ENCODE measurements around the gene SMC3.

SMC3 gene

GRCh38 chr10:110560012-110560411, 7.5 kb upstream of the SMC3 start:
- Histone ChIP-seq H3K9ac (ENCODE audit: low read length in 5 of 5) (no peak overlapping the region), H3K9me3 (ENCODE audit: control insufficient read depth in 5 of 5, low read length in 5 of 5) (no peaks in the 10 kb centered on the region), H3K27me3 (ENCODE audit: control insufficient read depth in 5 of 5, insufficient read depth in 4 of 5, low read length in 5 of 5) (peaks cover 0 to 13% (median 5%) of the 10 kb centered on the region in 5 donors), H3K4me1 (ENCODE audit: control insufficient read depth in 5 of 5, insufficient read depth in 5 of 5, low read length in 5 of 5) (no peaks in the 10 kb centered on the region), H3K27ac (ENCODE audit: low read depth, low read length) (no peak overlapping the region), H3K36me3 (ENCODE audit: control insufficient read depth in 5 of 5, insufficient read depth in 5 of 5, low read length in 5 of 5) (no peaks in the 10 kb centered on the region), H3K4me3 (ENCODE audit: low read depth in 1 of 5, low read length in 5 of 5) (no peak overlapping the region)

GRCh38 chr10:110561292-110561691, 6.2 kb upstream of the SMC3 start:
- H3K27me3 ChIP-seq (ENCODE audit: control insufficient read depth in 5 of 5, insufficient read depth in 4 of 5, low read length in 5 of 5): peaks cover 0 to 13% (median 5%) of the 10 kb centered on the region in 5 donors
- no peak overlapping the region for H3K4me3 ChIP-seq (ENCODE audit: low read depth in 1 of 5, low read length in 5 of 5)
- no peaks in the 10 kb centered on the region for H3K9me3 ChIP-seq (ENCODE audit: control insufficient read depth in 5 of 5, low read length in 5 of 5)
- no peaks in the 10 kb centered on the region for H3K36me3 ChIP-seq (ENCODE audit: control insufficient read depth in 5 of 5, insufficient read depth in 5 of 5, low read length in 5 of 5)
- H3K4me1 ChIP-seq (ENCODE audit: control insufficient read depth in 5 of 5, insufficient read depth in 5 of 5, low read length in 5 of 5): no peaks in the 10 kb centered on the region
- H3K9ac ChIP-seq (ENCODE audit: low read length in 5 of 5): no peak overlapping the region
- no peak overlapping the region for H3K27ac ChIP-seq (ENCODE audit: low read depth, low read length)

DNA sequence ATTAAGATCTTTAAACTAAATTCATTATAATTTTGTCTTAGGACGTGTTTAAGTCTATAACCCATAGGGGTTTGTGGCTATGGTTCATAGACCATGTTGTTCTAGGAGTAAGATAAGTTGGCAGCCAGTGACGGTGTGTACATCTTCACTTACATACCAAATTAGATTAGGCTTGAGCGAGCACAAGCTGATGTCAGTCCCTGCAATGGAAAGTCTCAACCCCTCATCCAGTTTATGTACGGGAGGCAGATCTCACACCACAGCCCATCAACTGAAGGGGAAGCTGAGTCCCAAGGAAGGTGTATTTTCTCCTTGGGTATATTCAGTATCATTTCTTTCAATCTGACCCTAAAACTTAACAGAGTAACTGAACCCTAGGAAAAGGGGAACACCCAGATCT, 5.1 kb upstream of the SMC3 start:
- Histone ChIP-seq H3K36me3 (ENCODE audit: control insufficient read depth in 5 of 5, insufficient read depth in 5 of 5, low read length in 5 of 5) (no peaks in the 10 kb centered on the region), H3K9ac (ENCODE audit: low read length in 5 of 5) (no peak overlapping the region), H3K27me3 (ENCODE audit: control insufficient read depth in 5 of 5, insufficient read depth in 4 of 5, low read length in 5 of 5) (peaks cover 0 to 13% (median 5%) of the 10 kb centered on the region in 5 donors), H3K9me3 (ENCODE audit: control insufficient read depth in 5 of 5, low read length in 5 of 5) (no peaks in the 10 kb centered on the region), H3K4me1 (ENCODE audit: control insufficient read depth in 5 of 5, insufficient read depth in 5 of 5, low read length in 5 of 5) (peaks cover 0 to 6% (median 5%) of the 10 kb centered on the region in 5 donors), H3K27ac (ENCODE audit: low read depth, low read length) (no peak overlapping the region), H3K4me3 (ENCODE audit: low read depth in 1 of 5, low read length in 5 of 5) (no peak overlapping the region)

DNA sequence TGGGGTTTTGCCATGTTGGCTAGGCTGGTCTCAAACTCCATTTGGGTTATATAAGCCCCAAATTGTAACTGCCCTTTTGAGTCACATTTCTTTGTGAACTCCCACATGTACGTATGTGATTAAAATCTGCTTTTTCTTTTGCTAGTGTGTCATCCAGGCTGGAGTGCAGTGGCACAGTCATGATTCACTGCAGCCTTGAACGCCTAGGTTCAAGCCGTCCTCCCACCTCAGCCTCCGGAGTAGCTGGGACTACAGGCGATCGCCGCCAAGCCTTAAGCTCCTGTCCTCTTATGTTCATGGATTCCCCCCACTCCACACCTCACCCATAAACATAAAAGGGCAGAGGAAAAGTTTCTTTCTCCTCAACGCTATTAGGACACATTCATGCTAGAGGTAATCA, 4.4 kb upstream of the SMC3 start:
- Histone ChIP-seq H3K27ac (ENCODE audit: low read depth, low read length) (no peak overlapping the region), H3K36me3 (ENCODE audit: control insufficient read depth in 5 of 5, insufficient read depth in 5 of 5, low read length in 5 of 5) (no peaks in the 10 kb centered on the region), H3K27me3 (ENCODE audit: control insufficient read depth in 5 of 5, insufficient read depth in 4 of 5, low read length in 5 of 5) (peaks cover 0 to 13% (median 5%) of the 10 kb centered on the region in 5 donors), H3K4me3 (ENCODE audit: low read depth in 1 of 5, low read length in 5 of 5) (no peak overlapping the region), H3K9me3 (ENCODE audit: control insufficient read depth in 5 of 5, low read length in 5 of 5) (no peaks in the 10 kb centered on the region), H3K4me1 (ENCODE audit: control insufficient read depth in 5 of 5, insufficient read depth in 5 of 5, low read length in 5 of 5) (peaks cover 0 to 8% (median 6%) of the 10 kb centered on the region in 5 donors), H3K9ac (ENCODE audit: low read length in 5 of 5) (no peak overlapping the region)

GRCh38 chr10:110566472-110567200, 859 bp upstream of the SMC3 start:
- peak overlapping the region; percentile 35 to 90 (median 87) for H3K9ac ChIP-seq (ENCODE audit: low read length in 5 of 5)
- H3K4me1 ChIP-seq (ENCODE audit: control insufficient read depth in 5 of 5, insufficient read depth in 5 of 5, low read length in 5 of 5): peaks cover 0 to 25% (median 23%) of the 10 kb centered on the region in 5 donors
- peaks cover 0 to 4% (median 0%) of the 10 kb centered on the region in 5 donors for H3K36me3 ChIP-seq (ENCODE audit: control insufficient read depth in 5 of 5, insufficient read depth in 5 of 5, low read length in 5 of 5)
- peaks cover 0 to 10% (median 5%) of the 10 kb centered on the region in 5 donors for H3K27me3 ChIP-seq (ENCODE audit: control insufficient read depth in 5 of 5, insufficient read depth in 4 of 5, low read length in 5 of 5)
- H3K27ac ChIP-seq (ENCODE audit: low read depth, low read length): peak overlapping the region; percentile 93
- peak overlapping the region; percentile 67 to 94 (median 85) for H3K4me3 ChIP-seq (ENCODE audit: low read depth in 1 of 5, low read length in 5 of 5)
- no peaks in the 10 kb centered on the region for H3K9me3 ChIP-seq (ENCODE audit: control insufficient read depth in 5 of 5, low read length in 5 of 5)

DNA sequence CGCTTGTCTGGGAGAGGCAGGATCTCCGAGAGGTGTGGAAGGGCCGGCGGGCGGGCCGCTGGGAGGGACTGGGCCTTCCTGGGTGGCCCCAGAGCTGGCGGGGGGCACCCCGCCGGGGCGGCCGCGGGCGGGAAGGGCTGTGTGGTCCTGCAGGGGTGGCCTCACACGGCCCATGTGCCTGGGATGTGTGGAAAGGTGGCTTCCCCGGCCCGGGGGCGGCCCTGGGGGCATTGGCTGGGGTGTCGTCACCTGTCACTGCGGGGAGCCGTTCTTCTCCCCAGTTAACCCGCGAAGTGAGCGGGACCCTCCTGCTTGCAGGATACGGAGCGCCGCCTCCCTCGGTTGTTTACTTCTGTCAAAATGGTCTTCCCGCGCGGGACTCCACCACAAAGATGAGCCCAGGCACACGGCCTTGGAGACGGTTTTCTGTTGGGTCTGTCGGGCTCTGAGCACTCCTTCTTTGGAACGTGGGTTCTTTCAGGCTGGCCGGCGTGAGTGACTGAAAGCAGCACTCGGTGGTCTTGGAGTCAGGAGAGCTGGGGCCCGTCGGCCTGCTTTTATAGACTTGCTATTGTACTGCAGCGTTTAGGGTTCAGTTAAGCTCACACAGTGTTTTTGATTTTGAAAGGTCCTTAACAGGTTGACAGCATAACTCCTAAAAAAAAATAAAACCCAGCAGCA, 700 bp downstream of the SMC3 start:
- Histone ChIP-seq H3K9ac (ENCODE audit: low read length in 5 of 5) (peak overlapping the region; percentile 59 to 90 (median 87)), H3K27ac (ENCODE audit: low read depth, low read length) (peak overlapping the region; percentile 93), H3K9me3 (ENCODE audit: control insufficient read depth in 5 of 5, low read length in 5 of 5) (no peaks in the 10 kb centered on the region), H3K4me1 (ENCODE audit: control insufficient read depth in 5 of 5, insufficient read depth in 5 of 5, low read length in 5 of 5) (peaks cover 0 to 34% (median 28%) of the 10 kb centered on the region in 5 donors), H3K4me3 (ENCODE audit: low read depth in 1 of 5, low read length in 5 of 5) (peak overlapping the region; percentile 83 to 94 (median 88)), H3K27me3 (ENCODE audit: control insufficient read depth in 5 of 5, insufficient read depth in 4 of 5, low read length in 5 of 5) (peaks cover 0 to 6% (median 0%) of the 10 kb centered on the region in 5 donors), H3K36me3 (ENCODE audit: control insufficient read depth in 5 of 5, insufficient read depth in 5 of 5, low read length in 5 of 5) (peaks cover 0 to 4% (median 0%) of the 10 kb centered on the region in 5 donors)

- Histone ChIP-seq H3K4me3 (ENCODE audit: low read depth in 1 of 5, low read length in 5 of 5) (peak overlapping the region in 1 of 5 donors; percentile 34), H3K9ac (ENCODE audit: low read length in 5 of 5) (no peak overlapping the region), H3K4me1 (ENCODE audit: control insufficient read depth in 5 of 5, insufficient read depth in 5 of 5, low read length in 5 of 5) (peaks cover 0 to 34% (median 29%) of the 10 kb centered on the region in 5 donors)
Observed at GRCh38 chr10:110569122-110569521, 1.6 kb downstream of the SMC3 start.

GRCh38 chr10:110569736-110570135, 2.2 kb downstream of the SMC3 start:
- no peak overlapping the region for H3K9ac ChIP-seq (ENCODE audit: low read length in 5 of 5)
- peaks cover 0 to 4% (median 0%) of the 10 kb centered on the region in 5 donors for H3K36me3 ChIP-seq (ENCODE audit: control insufficient read depth in 5 of 5, insufficient read depth in 5 of 5, low read length in 5 of 5)
- H3K9me3 ChIP-seq (ENCODE audit: control insufficient read depth in 5 of 5, low read length in 5 of 5): no peaks in the 10 kb centered on the region
- no peaks in the 10 kb centered on the region for H3K27me3 ChIP-seq (ENCODE audit: control insufficient read depth in 5 of 5, insufficient read depth in 4 of 5, low read length in 5 of 5)
- no peak overlapping the region for H3K4me3 ChIP-seq (ENCODE audit: low read depth in 1 of 5, low read length in 5 of 5)
- peaks cover 0 to 34% (median 31%) of the 10 kb centered on the region in 5 donors for H3K4me1 ChIP-seq (ENCODE audit: control insufficient read depth in 5 of 5, insufficient read depth in 5 of 5, low read length in 5 of 5)
- H3K27ac ChIP-seq (ENCODE audit: low read depth, low read length): no peak overlapping the region

More at GRCh38 chr10:110569122-110569521, 1.6 kb downstream of the SMC3 start:
- Histone ChIP-seq H3K27me3 (ENCODE audit: control insufficient read depth in 5 of 5, insufficient read depth in 4 of 5, low read length in 5 of 5) (peaks cover 0 to 3% (median 0%) of the 10 kb centered on the region in 5 donors), H3K36me3 (ENCODE audit: control insufficient read depth in 5 of 5, insufficient read depth in 5 of 5, low read length in 5 of 5) (peaks cover 0 to 4% (median 0%) of the 10 kb centered on the region in 5 donors), H3K9me3 (ENCODE audit: control insufficient read depth in 5 of 5, low read length in 5 of 5) (no peaks in the 10 kb centered on the region), H3K27ac (ENCODE audit: low read depth, low read length) (no peak overlapping the region)

DNA sequence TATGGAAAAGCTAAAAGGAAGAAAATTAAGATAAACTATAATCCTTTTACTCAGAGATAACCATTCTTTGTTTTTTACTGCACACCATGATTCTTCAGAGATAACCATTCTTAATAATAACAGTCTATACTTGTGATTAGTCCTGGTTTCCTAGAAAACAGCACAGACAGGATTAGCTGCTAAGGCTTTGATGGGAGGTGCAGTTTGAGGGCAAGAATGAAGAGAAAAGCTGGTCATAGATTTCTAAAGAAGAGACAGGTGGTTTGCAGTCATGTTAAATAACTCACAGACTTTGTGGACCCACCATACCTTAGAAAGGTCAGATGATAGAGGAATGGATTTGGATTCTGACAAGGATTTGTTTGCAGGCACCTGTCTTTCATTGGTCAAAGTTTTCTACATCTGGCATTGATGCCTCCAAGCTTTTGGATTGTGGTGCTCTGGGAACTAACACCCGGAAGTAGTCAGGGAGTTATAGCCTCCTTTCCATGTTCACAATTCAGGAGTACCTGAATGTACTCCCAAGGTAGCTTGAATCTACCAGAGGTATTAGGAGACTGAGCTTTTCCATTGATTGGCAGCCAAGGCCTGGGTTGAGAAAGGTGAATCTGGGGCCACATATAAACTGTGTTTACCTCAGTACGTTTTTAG, 3.7 kb downstream of the SMC3 start:
- Histone ChIP-seq H3K4me3 (ENCODE audit: low read depth in 1 of 5, low read length in 5 of 5) (no peak overlapping the region), H3K27me3 (ENCODE audit: control insufficient read depth in 5 of 5, insufficient read depth in 4 of 5, low read length in 5 of 5) (no peaks in the 10 kb centered on the region), H3K9me3 (ENCODE audit: control insufficient read depth in 5 of 5, low read length in 5 of 5) (no peaks in the 10 kb centered on the region), H3K4me1 (ENCODE audit: control insufficient read depth in 5 of 5, insufficient read depth in 5 of 5, low read length in 5 of 5) (peaks cover 0 to 34% (median 31%) of the 10 kb centered on the region in 5 donors), H3K9ac (ENCODE audit: low read length in 5 of 5) (peak overlapping the region in 1 of 5 donors; percentile 30), H3K36me3 (ENCODE audit: control insufficient read depth in 5 of 5, insufficient read depth in 5 of 5, low read length in 5 of 5) (peaks cover 0 to 8% (median 4%) of the 10 kb centered on the region in 5 donors), H3K27ac (ENCODE audit: low read depth, low read length) (no peak overlapping the region)

Measured in subcutaneous abdominal adipose tissue (tissue), 5 donors.